DMS 273 (cell line): ENCODE data around the gene CRMP1.
"Not testable (repeated sequence)": the region's sequence is repeated elsewhere in the genome, so short reads cannot be mapped to it uniquely, and the experiment has no call there.

Experiments used
- DNase-seq: peaks from one replicate; lab custom pipeline; 2025; ENCODE audit not compliant: unreplicated experiment; lab: John Stamatoyannopoulos, UW

The CRMP1 gene

DNA sequence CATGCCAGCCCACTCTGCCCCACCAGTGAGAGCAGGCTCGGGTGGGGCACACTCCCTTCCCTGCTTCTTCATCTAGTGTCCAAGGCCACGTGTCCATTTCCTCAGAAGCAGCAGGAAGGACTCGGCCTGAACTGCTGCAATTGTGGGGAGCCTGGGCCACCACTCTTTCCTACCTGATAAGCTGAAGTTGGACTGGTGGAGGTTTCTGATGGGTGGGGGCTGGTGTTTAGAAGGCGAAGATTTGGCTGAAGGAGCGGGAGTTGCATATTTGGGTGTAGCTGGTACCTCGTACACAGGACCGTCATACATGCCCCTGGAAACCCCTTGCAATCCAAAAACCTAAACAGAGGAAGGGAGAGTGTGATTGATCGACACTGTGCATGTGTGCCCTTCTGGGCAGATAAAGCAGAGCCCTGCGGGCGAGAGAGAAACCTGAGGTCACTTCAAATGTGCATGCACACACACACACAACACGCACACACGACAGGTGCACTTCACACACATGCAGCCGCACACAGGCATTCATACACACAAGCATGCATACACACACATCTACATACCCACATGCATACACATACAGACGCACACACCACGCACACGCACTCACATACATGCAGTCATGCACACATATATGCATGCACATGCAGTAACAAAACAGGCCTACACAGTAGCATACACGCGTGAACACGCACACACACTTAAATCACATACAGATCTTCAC lies 67.4 kb downstream of the CRMP1 start:
- no peak for DNase-seq

- DNase-seq: peak; percentile 62
Observed at GRCh38 chr4:5824635-5825034, 68.3 kb downstream of the CRMP1 start.

DNA sequence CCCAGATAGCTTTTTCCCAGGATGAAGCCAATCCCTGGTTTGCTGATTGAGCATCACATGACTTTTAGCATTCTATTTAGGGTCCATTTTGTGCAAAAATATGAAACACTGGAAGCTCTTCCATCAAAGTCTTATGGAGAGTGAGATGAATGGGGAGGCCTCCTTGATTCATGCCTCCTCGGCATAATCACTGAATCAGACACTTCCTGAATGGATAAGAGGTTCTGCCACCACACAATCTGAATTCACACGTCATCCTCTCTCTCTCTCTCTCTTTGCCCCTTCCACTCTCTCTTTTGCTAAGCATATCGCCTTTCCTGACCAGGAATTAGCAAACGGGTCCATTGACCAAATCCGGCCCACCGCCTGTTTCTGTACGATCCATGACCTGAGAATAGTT lies 68.7 kb downstream of the CRMP1 start:
- no peak for DNase-seq

DNA sequence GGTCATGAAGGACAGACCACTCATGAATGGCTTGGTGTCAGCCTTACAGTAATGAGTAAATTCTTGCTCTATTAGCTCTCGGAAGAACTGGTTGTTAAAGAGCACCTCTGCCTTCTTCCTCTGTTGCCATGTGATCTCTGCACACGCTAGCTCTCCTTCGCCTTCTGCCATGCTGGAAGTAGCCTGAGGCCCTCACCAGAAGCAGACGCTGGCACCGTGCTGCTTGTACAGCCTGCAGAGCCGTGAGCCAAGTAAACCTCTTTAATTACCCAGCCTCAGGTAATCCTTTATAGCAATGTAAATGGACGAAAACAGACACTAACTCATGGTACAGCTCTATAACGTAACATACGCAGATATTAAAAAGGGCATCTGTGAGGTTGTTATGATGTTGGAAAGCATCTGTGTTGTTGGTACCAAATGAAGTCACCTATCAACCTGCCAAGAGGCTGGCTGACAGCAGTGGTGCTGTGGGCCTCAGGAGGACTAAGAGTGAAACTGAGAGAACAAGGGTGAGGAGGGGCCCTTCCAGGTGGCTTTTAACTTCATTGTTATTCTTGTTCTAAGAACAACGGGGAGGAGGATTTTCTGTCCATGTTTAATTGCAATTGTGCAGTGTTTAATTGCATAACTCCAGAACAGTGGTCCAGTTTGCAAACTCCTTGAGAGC lies 69.2 kb downstream of the CRMP1 start:
- no peak for DNase-seq

DNA sequence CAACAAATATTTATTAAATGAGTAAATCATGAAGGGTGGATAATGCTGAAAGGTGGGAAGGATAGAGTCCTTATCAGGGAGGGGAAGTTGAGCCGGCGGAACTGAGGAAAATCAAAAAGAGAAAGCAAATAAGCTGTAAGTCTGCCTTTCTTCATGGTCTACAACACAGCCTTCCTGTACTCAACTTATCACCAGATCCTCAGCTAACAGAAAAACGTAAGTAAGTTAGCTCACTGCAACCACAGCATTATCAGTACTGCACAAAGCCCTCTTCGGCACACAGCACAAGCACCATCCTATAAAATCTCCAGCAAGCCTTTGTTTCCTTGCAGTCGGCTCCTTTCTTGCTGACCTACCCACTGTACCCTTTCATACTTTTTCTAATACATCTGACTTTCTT lies 70.3 kb downstream of the CRMP1 start:
- no peak for DNase-seq

GRCh38 chr4:5821665-5822358 lies 71.1 kb downstream of the CRMP1 start:
- peak; percentile 18 for DNase-seq

GRCh38 chr4:5816851-5817375 lies 76.0 kb downstream of the CRMP1 start:
- DNase-seq: no peak

- no peak for DNase-seq
Observed at GRCh38 chr4:5816101-5816500, 76.8 kb downstream of the CRMP1 start.

DNA sequence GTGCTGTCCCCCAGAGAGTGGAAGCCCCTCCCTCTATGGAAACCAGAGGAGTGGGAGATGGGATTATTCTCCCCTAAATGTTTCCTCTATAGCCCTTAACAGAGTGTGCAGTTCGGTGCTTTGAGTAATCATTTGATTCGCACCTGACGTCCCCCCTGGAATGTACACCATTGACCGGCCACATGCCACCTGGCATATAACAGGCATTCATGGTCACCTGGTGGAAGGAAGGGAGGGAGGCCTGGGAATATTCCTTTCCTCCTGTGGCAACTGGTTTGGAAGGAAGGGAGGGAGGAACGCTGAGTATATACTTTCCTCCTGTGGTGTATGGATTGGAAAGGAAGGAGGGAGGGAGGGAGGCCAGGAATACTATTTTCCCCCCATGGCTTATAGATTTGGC lies 77.2 kb downstream of the CRMP1 start:
- DNase-seq: no peak

DNA sequence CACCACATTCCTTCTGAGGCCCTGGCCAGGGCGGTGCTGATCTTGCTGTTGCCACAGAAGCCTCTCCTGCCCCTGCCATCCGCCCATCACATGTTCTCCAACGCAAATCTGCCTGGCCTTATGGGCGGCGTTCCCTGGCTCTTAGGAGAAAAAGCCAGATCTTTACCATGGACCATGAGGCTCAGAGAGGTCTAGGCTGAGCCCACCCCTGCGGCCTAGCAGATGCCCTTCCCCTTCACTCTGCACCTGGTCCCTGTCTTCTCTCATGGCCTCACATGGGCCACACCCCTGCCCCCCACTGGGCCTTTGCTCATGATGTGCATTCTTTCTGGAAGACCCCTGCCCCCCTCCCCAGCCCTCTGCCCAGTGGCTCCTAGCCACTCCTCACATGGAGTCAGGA lies 78.5 kb downstream of the CRMP1 start:
- DNase-seq: no peak

- DNase-seq: no peak
Observed at GRCh38 chr4:5813882-5814255, 79.0 kb downstream of the CRMP1 start.

DNA sequence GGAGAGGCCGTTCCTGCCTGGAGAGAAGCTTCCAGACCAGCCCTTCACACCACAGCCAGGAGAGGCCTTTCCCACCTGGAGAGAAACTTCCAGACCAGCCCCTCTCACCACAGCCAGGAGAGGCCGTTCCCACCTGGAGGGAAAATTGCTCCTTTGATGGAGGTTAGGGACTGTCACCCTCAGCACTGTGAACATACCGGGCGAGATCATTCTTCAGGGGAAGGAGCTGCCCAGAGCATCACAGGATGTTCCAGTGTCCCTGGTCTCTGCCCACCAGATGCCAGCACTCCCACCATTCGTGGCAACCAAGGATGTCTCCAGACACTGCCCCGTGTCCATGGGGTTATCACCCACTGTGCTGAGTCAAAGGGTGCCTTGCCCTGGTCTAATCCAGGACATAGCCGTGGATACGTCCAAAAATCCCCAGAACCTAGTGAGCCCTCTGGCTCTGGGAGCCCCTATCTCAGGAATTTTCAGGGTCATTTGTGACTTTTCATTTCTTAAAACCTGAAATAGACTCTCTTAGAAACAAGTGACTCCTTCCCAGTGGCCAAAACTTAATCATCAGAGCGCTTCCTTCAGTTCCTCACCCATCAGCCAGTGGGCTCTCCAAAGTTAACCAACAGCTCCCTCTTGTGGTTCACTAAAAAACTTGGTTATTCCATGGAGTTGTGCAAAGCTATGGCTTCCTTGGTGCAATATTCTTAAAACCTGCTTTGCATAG lies 80.2 kb downstream of the CRMP1 start:
- DNase-seq: peak; percentile 80

- DNase-seq: not testable (repeated sequence)
Observed at GRCh38 chr4:5812057-5812456, 80.8 kb downstream of the CRMP1 start.

DNA sequence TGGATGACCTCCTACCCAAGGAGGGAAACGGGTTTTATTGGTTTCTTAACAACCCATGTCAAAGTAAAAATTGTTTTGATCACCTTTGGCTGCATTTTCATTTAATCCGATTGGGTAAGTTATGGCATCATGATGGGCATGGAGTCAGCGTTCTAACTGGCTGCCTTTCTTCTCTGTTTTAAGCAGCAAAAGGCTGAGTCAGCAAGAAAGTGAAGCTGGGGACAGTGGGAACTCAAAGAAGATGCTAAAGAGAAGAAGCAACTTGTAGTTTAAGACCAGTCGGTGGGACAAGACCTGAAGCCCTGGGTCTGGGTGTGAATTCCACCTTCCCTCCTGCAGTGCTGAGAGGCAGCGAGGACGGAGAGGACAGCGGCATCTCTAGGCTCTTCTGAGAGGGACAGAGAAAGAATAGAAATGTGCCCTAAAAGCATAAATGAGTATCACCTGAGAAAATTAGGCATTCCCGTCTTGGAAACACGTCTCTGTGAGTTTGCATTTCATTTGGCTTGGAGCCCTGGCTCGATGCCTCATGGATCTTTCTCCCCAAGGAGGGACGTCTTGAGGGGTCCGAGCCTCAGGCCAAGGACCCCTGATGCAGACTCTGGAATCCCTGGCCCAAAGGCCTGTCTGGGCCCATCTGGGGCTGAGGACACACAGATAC lies 82.0 kb downstream of the CRMP1 start:
- DNase-seq: no peak

DNA sequence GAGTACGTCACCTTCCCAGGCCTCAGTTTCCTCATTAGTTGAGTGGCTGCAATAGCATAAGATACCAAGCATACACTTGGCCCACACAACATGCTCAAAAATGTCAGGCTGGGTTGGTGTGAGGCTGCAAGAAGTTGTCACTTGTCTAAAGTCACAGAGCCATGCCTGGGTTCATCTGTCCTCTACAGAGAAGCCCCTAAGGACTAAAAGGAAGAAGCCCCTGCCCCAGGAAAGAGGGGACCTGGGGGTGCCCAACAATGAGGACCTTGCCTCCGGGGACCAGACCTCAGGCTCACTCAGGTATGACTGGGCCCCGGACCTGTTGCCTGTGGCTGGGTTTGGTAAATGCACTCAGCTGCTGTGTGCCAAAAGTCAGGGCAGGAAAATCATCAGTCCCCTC lies 82.7 kb downstream of the CRMP1 start:
- no peak for DNase-seq

- DNase-seq: no peak
Observed at GRCh38 chr4:5809216-5809776, 83.6 kb downstream of the CRMP1 start.

DNA sequence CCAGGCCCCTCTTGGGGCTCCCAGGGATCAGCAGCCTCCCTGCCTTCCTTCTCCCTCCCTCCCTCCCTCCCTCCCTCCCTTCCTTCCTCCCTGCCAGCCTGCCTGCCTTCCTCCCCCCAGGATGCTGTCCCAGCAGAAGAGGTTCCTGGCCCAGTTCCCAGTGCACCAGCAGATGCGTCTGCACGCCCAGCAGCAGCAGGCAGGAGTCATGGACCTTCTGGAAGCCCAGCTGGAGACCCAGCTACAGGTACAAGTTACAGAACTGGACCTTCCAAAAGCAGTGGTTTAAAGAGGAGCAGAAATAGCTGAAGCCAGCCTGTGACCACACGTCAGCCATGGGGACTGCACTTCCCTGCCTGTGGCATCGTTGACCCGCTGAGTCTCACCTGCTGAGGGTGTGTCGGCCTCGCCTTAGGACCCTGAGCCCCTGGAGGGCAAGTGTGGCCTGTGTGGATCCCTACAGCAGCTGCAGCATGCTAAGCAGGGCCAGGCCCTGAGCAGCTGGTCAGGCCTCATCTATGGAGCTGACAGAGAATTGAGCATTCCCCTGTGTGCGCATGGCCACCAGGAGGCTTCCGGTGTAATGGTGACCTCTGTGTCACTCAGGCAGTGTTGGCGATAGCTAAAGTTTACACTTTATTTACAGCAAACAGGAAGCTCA lies 84.7 kb downstream of the CRMP1 start:
- DNase-seq: peak; percentile 94

- DNase-seq: no peak
Observed at GRCh38 chr4:5805270-5805669, 87.6 kb downstream of the CRMP1 start.

- no peak for DNase-seq
Observed at GRCh38 chr4:5804656-5805055, 88.2 kb downstream of the CRMP1 start.

GRCh38 chr4:5802565-5802964 lies 90.3 kb downstream of the CRMP1 start:
- no peak for DNase-seq
